GM21515 (cell line): ENCODE results near the gene PDE9A.

Source experiments
- ATAC-seq: cut with Tn5 transposase; IDR thresholded peaks from one replicate; pipeline ENCODE4 v1.9.1; 2021; ENCODE audit not compliant: unreplicated experiment

PDE9A gene

GRCh38 chr21:42641311-42642218 lies 11.9 kb upstream of the PDE9A start:
- no peak for ATAC-seq

GRCh38 chr21:42642219-42642745 lies 11.1 kb upstream of the PDE9A start:
- ATAC-seq, result no peak

- no peak for ATAC-seq
These were observed 8.9 kb upstream of the PDE9A start for GRCh38 chr21:42644223-42645208.

GRCh38 chr21:42645211-42646075 lies 8.0 kb upstream of the PDE9A start:
- no peak for ATAC-seq

- no peak for ATAC-seq
These were observed 7.2 kb upstream of the PDE9A start for GRCh38 chr21:42646076-42646825.

- ATAC-seq, result no peak
These were observed 6.6 kb upstream of the PDE9A start for GRCh38 chr21:42646836-42647235.

GRCh38 chr21:42648606-42649005 lies 4.8 kb upstream of the PDE9A start:
- ATAC-seq, result no peak

GRCh38 chr21:42649122-42650032 lies 4.0 kb upstream of the PDE9A start:
- no peak for ATAC-seq

- ATAC-seq, result no peak
These were observed 3.4 kb upstream of the PDE9A start for GRCh38 chr21:42650033-42650370.

GRCh38 chr21:42650441-42651421 lies 2.7 kb upstream of the PDE9A start:
- ATAC-seq, result no peak

- no peak for ATAC-seq
These were observed 1.7 kb upstream of the PDE9A start for GRCh38 chr21:42651515-42652401.

GRCh38 chr21:42652527-42653230 lies 742 bp upstream of the PDE9A start:
- ATAC-seq, result no peak

GRCh38 chr21:42654179-42654912 lies 925 bp downstream of the PDE9A start:
- ATAC-seq, result no peak

- no peak for ATAC-seq
These were observed 1.7 kb downstream of the PDE9A start for GRCh38 chr21:42654913-42655795.
